OCI-LY7 (cell line): ENCODE data around the gene LHFPL6. TPM values are rescaled to one million over a fixed set of nuclear protein-coding genes. Genes with fewer than 3 reads are reported as not detected.

Experiments used
- BruUV-seq: library from RNA; stranded (reverse); fragments of 400-500 nt; replicated peaks from 2 replicates; lab custom pipeline; 2021; lab: Mats Ljungman, UMichigan
- CTCF ChIA-PET: fragments of 300-600 bp; sonication (Branson Sonifier 250); formaldehyde crosslinking; loops from one replicate; lab custom pipeline; 2022; ENCODE audit warnings: antibody characterized with exemption; ENCODE audit not compliant: unreplicated experiment; lab: Charles Lee
- POLR2A ChIA-PET: fragments of 300-600 bp; sonication (Branson Sonifier 250); formaldehyde crosslinking; loops from one replicate; lab custom pipeline; 2022; ENCODE audit warnings: antibody characterized with exemption; lab: Charles Lee
- DNase-seq: peaks from one replicate; pipeline ENCODE4 v3.0.0-alpha.2; 2015; ENCODE audit warnings: low spot score
- H2AFZ ChIP-seq: fragments of 200-600 bp; sonication (generic), shearing (Covaris generic); 2 replicates; pipeline ENCODE4 v1.6.1; 2014; ENCODE audit warnings: mild to moderate bottlenecking, antibody characterized with exemption, low read length, moderate library complexity
- H3K27ac ChIP-seq: fragments of 200-600 bp; sonication (generic); 2 replicates; pipeline ENCODE4 v1.5.1; 2014; ENCODE audit warnings: mixed run types, low read depth, mild to moderate bottlenecking, moderate library complexity, low read length, inconsistent platforms; ENCODE audit not compliant: poor library complexity, severe bottlenecking
- H3K36me3 ChIP-seq: fragments of 200-600 bp; sonication (generic); 2 replicates; pipeline ENCODE4 v1.6.1; 2014; ENCODE audit warnings: mild to moderate bottlenecking, antibody characterized with exemption, low read length, moderate library complexity, mixed read lengths; ENCODE audit not compliant: insufficient read depth
- H3K4me1 ChIP-seq: fragments of 200-600 bp; sonication (generic); 2 replicates; pipeline ENCODE4 v1.5.1; 2014; ENCODE audit warnings: mild to moderate bottlenecking, low read length; ENCODE audit not compliant: insufficient read depth, poor library complexity, severe bottlenecking
- H3K4me2 ChIP-seq: fragments of 200-600 bp; sonication (generic); 2 replicates; pipeline ENCODE4 v1.6.1; 2014; ENCODE audit warnings: mild to moderate bottlenecking, low read length
- H3K4me3 ChIP-seq: fragments of 200-600 bp; sonication (generic); 2 replicates; pipeline ENCODE4 v1.5.1; 2014; ENCODE audit warnings: mild to moderate bottlenecking, low read depth, low read length; ENCODE audit not compliant: poor library complexity, severe bottlenecking
- H3K79me2 ChIP-seq: fragments of 200-600 bp; sonication (generic); 2 replicates; pipeline ENCODE4 v1.6.1; 2016; ENCODE audit warnings: low read depth, mild to moderate bottlenecking, low read length, moderate library complexity, mixed read lengths; ENCODE audit not compliant: insufficient read depth
- H3K9me2 ChIP-seq: fragments of 200-600 bp; sonication (generic); 2 replicates; pipeline ENCODE4 v1.6.1; 2016; ENCODE audit warnings: mild to moderate bottlenecking, low read length, mixed read lengths; ENCODE audit not compliant: insufficient read depth
- H3K9me3 ChIP-seq: fragments of 200-600 bp; sonication (generic); 2 replicates; pipeline ENCODE4 v1.6.1; 2014; ENCODE audit warnings: mild to moderate bottlenecking, mixed run types, low read length, mixed read lengths
- H4K20me1 ChIP-seq: fragments of 200-600 bp; sonication (generic); 2 replicates; pipeline ENCODE4 v1.6.1; 2014; ENCODE audit warnings: mild to moderate bottlenecking, antibody characterized with exemption, low read length, moderate library complexity, mixed read lengths; ENCODE audit not compliant: insufficient read depth
- CTCF ChIP-seq: fragments of 200-600 bp; sonication (generic); conservative IDR thresholded peaks from 2 replicates; pipeline ENCODE4 v1.5.1; 2014; ENCODE audit warnings: mild to moderate bottlenecking, antibody characterized with exemption, low read length, moderate library complexity, mixed read lengths
- EZH2phosphoT487 ChIP-seq: fragments of 200-600 bp; sonication (generic); IDR thresholded peaks from 2 replicates; pipeline ENCODE4 v1.6.1; 2018; ENCODE audit warnings: low read depth, borderline replicate concordance, mild to moderate bottlenecking, mixed run types, antibody characterized with exemption, low read length, moderate library complexity, mixed read lengths
- intact Hi-C: fragments of 100-400 bp; cut with micrococcal nuclease; formaldehyde crosslinking; loops from one replicate; pipeline ENCODE4 v1.10.0; 2022; ENCODE audit not compliant: unreplicated experiment
- total RNA-seq, 2 experiments: library from RNA; depleted of rRNA in 1 of 2; stranded (reverse); fragments of >200 nt in 1 of 2; shearing (Covaris generic) in 1 of 2; gene quantifications; 2 replicates each; pipeline ENCODE4 v1.2.3, GENCODE V29; 2014 to 2022

Gene LHFPL6
- total RNA-seq, 2 experiments from 2014 or later, result 15.1 to 27.7 TPM

DNA sequence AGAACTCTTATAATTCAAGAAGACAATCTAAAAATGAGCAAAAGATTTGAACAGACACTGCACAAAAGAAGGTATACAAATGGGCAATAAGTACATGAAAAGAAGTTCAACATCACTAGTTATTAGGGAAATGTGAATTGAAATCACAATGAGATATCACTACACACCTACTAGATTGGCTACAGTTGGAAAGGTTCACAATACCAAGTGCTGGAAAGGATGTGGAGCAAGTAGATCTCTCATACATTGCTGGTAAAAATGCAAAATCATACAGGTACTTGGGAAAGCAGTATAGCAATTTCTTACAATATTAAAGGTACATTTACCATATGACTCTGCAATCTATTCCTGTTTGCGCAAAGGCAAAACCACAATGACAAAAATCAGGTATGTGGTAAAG lies 145.7 kb downstream of the LHFPL6 start:
- H3K27ac ChIP-seq, result no peak overlapping the region
- no peaks in the 10 kb centered on the region for H4K20me1 ChIP-seq
- no peak overlapping the region for H2AFZ ChIP-seq
- intact Hi-C loops, result no loop called here
- H3K4me1 ChIP-seq, result peaks cover 12% of the 10 kb centered on the region
- H3K9me3 ChIP-seq, result no peaks in the 10 kb centered on the region
- BruUV-seq, result no TSS peak
- no peak overlapping the region for H3K4me3 ChIP-seq
- H3K4me2 ChIP-seq, result no peak overlapping the region
- POLR2A ChIA-PET, result no interaction called here
- TF ChIP-seq CTCF, result no peak
- TF ChIP-seq EZH2phosphoT487, result no peak
- H3K9me2 ChIP-seq, result no peaks in the 10 kb centered on the region
- no peaks in the 10 kb centered on the region for H3K36me3 ChIP-seq
- CTCF ChIA-PET, result no interaction called here
- no peaks in the 10 kb centered on the region; the same call in 1 of the 2 replicates for H3K79me2 ChIP-seq
- no peak for DNase-seq

- DNase-seq, result no peak
- H4K20me1 ChIP-seq, result no peaks in the 10 kb centered on the region
- H3K9me2 ChIP-seq, result no peaks in the 10 kb centered on the region
- H3K4me2 ChIP-seq, result no peak overlapping the region
- peaks cover 25% of the 10 kb centered on the region for H3K4me1 ChIP-seq
- CTCF ChIA-PET, result no interaction called here
- no TSS peak for BruUV-seq
- H3K4me3 ChIP-seq, result no peak overlapping the region
- intact Hi-C loops, result no loop called here
- POLR2A ChIA-PET, result no interaction called here
- no peak overlapping the region for H2AFZ ChIP-seq
- H3K9me3 ChIP-seq, result no peaks in the 10 kb centered on the region
- no peak for TF ChIP-seq EZH2phosphoT487
- TF ChIP-seq CTCF, result no peak
- no peaks in the 10 kb centered on the region; the same call in 1 of the 2 replicates for H3K79me2 ChIP-seq
- no peak overlapping the region for H3K27ac ChIP-seq
- no peaks in the 10 kb centered on the region for H3K36me3 ChIP-seq
Observed at GRCh38 chr13:39455521-39456175, 147.3 kb downstream of the LHFPL6 start.

DNA sequence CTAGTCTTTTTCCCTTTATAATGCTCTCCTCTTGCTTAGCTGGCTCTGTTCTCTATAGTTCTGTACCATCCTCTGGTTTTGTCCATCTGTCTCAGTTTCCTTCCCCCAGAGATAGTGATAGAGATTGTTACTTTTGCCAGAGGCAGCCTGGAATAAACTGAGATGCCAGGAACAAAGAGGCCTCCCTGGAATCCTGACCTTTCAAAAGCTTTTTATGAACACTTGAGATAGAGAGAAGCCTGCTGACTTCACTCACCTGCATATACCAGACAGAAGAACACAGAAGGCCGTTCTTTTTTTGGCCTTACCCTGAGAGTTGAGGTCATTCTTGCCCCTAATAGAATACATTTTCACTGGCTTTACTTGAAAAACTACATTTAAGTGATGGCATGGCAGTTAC lies 150.2 kb downstream of the LHFPL6 start:
- Histone ChIP-seq H3K4me1 (peaks cover 25% of the 10 kb centered on the region), H3K79me2 (no peaks in the 10 kb centered on the region; the same call in 1 of the 2 replicates), H3K4me3 (no peak overlapping the region), H3K36me3 (no peaks in the 10 kb centered on the region), H3K4me2 (peak overlapping the region; percentile 12; the same call in 1 of the 2 replicates), H2AFZ (no peak overlapping the region), H3K27ac (no peak overlapping the region), H4K20me1 (no peaks in the 10 kb centered on the region), H3K9me3 (no peaks in the 10 kb centered on the region), H3K9me2 (no peaks in the 10 kb centered on the region)
- DNase-seq, result no peak
- POLR2A ChIA-PET, result no interaction called here
- no peak for TF ChIP-seq CTCF
- TF ChIP-seq EZH2phosphoT487, result no peak
- no TSS peak for BruUV-seq
- intact Hi-C loops, result no loop called here
- CTCF ChIA-PET, result no interaction called here
